Common myeloid progenitor, CD34-positive (primary cell): ENCODE results near the gene IDH2.

ENCODE experiments used
- CTCF ChIA-PET: fragments of 350-600 bp; sonication (Branson Sonifier 250); formaldehyde crosslinking; loops from one replicate; lab custom pipeline; 2021; ENCODE audit warnings: antibody characterized with exemption; lab: Charles Lee
- POLR2A ChIA-PET: fragments of 350-600 bp; sonication (Branson Sonifier 250); formaldehyde crosslinking; loops from one replicate; lab custom pipeline; 2021; ENCODE audit warnings: antibody characterized with exemption; lab: Charles Lee
- DNase-seq, 3 donors: peaks; one replicate each; pipeline versions ENCODE4 v3.0.0 to v3.0.0-alpha.2; 2013
- H3K27ac ChIP-seq, 2 experiments: 1 replicate in 1 of 2; 2 replicates in 1 of 2; pipeline ENCODE4 v1.7.0; 2013; ENCODE audit warnings: inconsistent platforms in 2 of 2, low read length in 2 of 2, mild to moderate bottlenecking in 2 of 2, low read depth in 1 of 2, moderate library complexity in 1 of 2; ENCODE audit not compliant: severe bottlenecking in 2 of 2, insufficient read depth in 1 of 2, poor library complexity in 1 of 2
- H3K27me3 ChIP-seq, 5 experiments: replicated peaks in 2 of 5; 1 replicate in 3 of 5; 2 replicates in 2 of 5; pipeline versions ENCODE4 v1.6.1 to v1.7.0; 2013; ENCODE audit warnings: low read length in 4 of 5, mild to moderate bottlenecking in 2 of 5, moderate library complexity in 2 of 5, inconsistent platforms in 1 of 5; ENCODE audit not compliant: insufficient read depth in 5 of 5, control insufficient read depth in 4 of 5
- H3K36me3 ChIP-seq, 4 experiments: 1 replicate in 2 of 4; 2 replicates in 2 of 4; pipeline versions ENCODE4 v1.6.1 to v1.7.0; 2013; ENCODE audit warnings: low read length in 3 of 4, control low read depth in 1 of 4, mild to moderate bottlenecking in 1 of 4; ENCODE audit not compliant: control insufficient read depth in 4 of 4, insufficient read depth in 4 of 4
- H3K4me1 ChIP-seq, 4 experiments: 1 replicate in 3 of 4; 2 replicates in 1 of 4; pipeline versions ENCODE4 v1.6.1 to v1.7.1; 2013; ENCODE audit warnings: low read length in 3 of 4, mild to moderate bottlenecking in 3 of 4, control low read depth in 1 of 4, inconsistent platforms in 1 of 4, moderate library complexity in 1 of 4; ENCODE audit not compliant: control insufficient read depth in 4 of 4, insufficient read depth in 4 of 4; ENCODE audit errors: control extremely low read depth in 1 of 4
- H3K4me3 ChIP-seq, 7 experiments: 1 replicate in 4 of 7; 2 replicates in 3 of 7; pipeline versions ENCODE4 v1.5.1 to v1.7.0; 2013; ENCODE audit warnings: mild to moderate bottlenecking in 7 of 7, low read length in 6 of 7, moderate library complexity in 6 of 7, inconsistent platforms in 2 of 7, low read depth in 2 of 7, control low read depth in 1 of 7; ENCODE audit not compliant: insufficient read depth in 4 of 7, control insufficient read depth in 1 of 7; ENCODE audit errors: extremely low read depth in 1 of 7
- H3K9me3 ChIP-seq, 5 experiments: 1 replicate in 4 of 5; 2 replicates in 1 of 5; pipeline versions ENCODE4 v1.6.1 to v1.7.1; 2013; ENCODE audit warnings: low read length in 4 of 5, mild to moderate bottlenecking in 2 of 5, inconsistent platforms in 1 of 5, low read depth in 1 of 5, moderate library complexity in 1 of 5; ENCODE audit not compliant: control insufficient read depth in 4 of 5, insufficient read depth in 2 of 5; ENCODE audit errors: control extremely low read depth in 1 of 5
- WGBS: methylation state at CpG from one replicate; pipeline ENCODE4 v1.1.5; 2013; ENCODE audit not compliant: insufficient coverage; 5-methylcytosine and 5-hydroxymethylcytosine counted together

IDH2 gene

GRCh38 chr15:90042356-90042755, 59.9 kb downstream of the IDH2 start:
- H3K27ac ChIP-seq = no peak overlapping the region

DNA sequence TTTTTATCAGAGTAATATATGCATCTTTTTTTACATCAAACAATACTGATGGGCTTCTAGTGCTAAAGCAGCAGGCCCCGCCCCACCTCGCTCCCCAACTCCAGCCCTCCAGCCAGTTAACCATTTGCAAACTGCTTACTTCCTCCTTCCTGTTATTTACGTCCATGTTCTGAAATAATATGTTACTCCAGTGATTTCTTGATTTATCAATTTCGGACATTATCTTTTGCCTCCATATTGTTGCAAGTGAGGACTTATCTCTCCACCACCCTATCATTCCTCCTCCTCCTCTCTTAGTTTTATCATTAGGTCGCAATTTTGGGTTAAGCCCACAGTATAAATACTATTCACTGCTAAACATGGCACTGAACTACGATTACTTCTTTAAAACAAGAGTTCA, 61.6 kb downstream of the IDH2 start:
- Histone ChIP-seq H3K27ac (no peak overlapping the region), H3K4me1 (peaks cover 17 to 77% (median 43%) of the 10 kb centered on the region in 4 experiments), H3K36me3 (peaks cover 0 to 19% (median under 1%) of the 10 kb centered on the region in 4 experiments), H3K27me3 (no peaks in the 10 kb centered on the region), H3K9me3 (no peaks in the 10 kb centered on the region), H3K4me3 (peak overlapping the region in 1 of 7 experiments; percentile 9)
- WGBS = 55% methylated on average over 5 of the region's 6 CpGs
- ChIA-PET POLR2A (no interaction called here), CTCF (no interaction called here)
- DNase-seq = peak in 2 of 3 donors; percentile 40 to 53

More at GRCh38 chr15:90042356-90042755, 59.9 kb downstream of the IDH2 start:
- Histone ChIP-seq H3K27me3 (no peaks in the 10 kb centered on the region), H3K4me3 (no peak overlapping the region), H3K36me3 (peaks cover 0 to 19% (median 0%) of the 10 kb centered on the region in 4 experiments), H3K9me3 (no peaks in the 10 kb centered on the region), H3K4me1 (peaks cover 10 to 78% (median 43%) of the 10 kb centered on the region in 4 experiments)
- DNase-seq = no peak
- 97% methylated on average over 8 of the region's 12 CpGs for WGBS
- ChIA-PET CTCF (no interaction called here), POLR2A (no interaction called here)

- POLR2A ChIA-PET = no interaction called here
- WGBS = 64% methylated on average over 5 of the region's 5 CpGs
Observed at GRCh38 chr15:90039996-90040395, 62.3 kb downstream of the IDH2 start.

GRCh38 chr15:90038632-90039095, 63.6 kb downstream of the IDH2 start:
- ChIA-PET CTCF (no interaction called here), POLR2A (no interaction called here)

More at GRCh38 chr15:90039996-90040395, 62.3 kb downstream of the IDH2 start:
- DNase-seq = no peak
- H3K27ac ChIP-seq = no peak overlapping the region
- CTCF ChIA-PET = no interaction called here
- H3K4me1 ChIP-seq = peaks cover 18 to 78% (median 48%) of the 10 kb centered on the region in 4 experiments
- no peaks in the 10 kb centered on the region for H3K9me3 ChIP-seq
- H3K4me3 ChIP-seq = peak overlapping the region in 1 of 7 experiments; percentile 9
- H3K36me3 ChIP-seq = peaks cover 0 to 15% (median under 1%) of the 10 kb centered on the region in 4 experiments
- no peaks in the 10 kb centered on the region for H3K27me3 ChIP-seq

GRCh38 chr15:90037961-90038631, 64.2 kb downstream of the IDH2 start:
- ChIA-PET CTCF (interaction anchor here (1.2 to 3.2 kb wide), 4 partner anchors 10 to 32 kb away, joined by 3 to 13 read pairs (median 4); no protein-coding TSS in a partner anchor), POLR2A (no interaction called here)

More at GRCh38 chr15:90038632-90039095, 63.6 kb downstream of the IDH2 start:
- Histone ChIP-seq H3K36me3 (peaks cover 0 to 8% (median under 1%) of the 10 kb centered on the region in 4 experiments), H3K4me1 (peaks cover 24 to 84% (median 60%) of the 10 kb centered on the region in 4 experiments), H3K4me3 (no peak overlapping the region), H3K9me3 (no peaks in the 10 kb centered on the region), H3K27me3 (no peaks in the 10 kb centered on the region), H3K27ac (no peak overlapping the region)
- DNase-seq = no peak
- WGBS = no CpG with 5 or more reads among the region's 3 CpGs

DNA sequence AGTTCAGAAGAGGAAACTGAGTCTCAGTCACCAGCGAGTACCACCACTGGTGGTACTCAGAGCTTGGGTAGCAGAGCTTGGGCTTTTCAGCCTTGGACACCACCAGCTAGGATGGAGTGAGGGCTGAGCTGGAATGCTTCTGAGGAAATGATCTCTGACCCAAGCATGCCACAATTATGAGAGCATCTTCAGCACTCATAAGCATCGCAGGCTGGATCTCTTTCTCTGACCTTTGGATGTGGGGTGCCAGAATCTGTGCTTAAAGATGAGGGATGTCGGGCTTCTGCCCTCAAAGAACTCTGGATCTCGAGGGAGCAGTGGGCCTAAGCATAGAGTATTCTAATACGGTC, 64.8 kb downstream of the IDH2 start:
- POLR2A ChIA-PET = no interaction called here
- H3K27ac ChIP-seq = no peak overlapping the region
- 100% methylated on average over 4 of the region's 5 CpGs for WGBS

More at GRCh38 chr15:90037961-90038631, 64.2 kb downstream of the IDH2 start:
- WGBS = 45% methylated on average over 12 of the region's 14 CpGs
- H3K4me3 ChIP-seq = no peak overlapping the region
- no peaks in the 10 kb centered on the region for H3K27me3 ChIP-seq
- H3K9me3 ChIP-seq = no peaks in the 10 kb centered on the region
- peak; percentile 85 to 96 (median 94) for DNase-seq
- H3K36me3 ChIP-seq = peaks cover 0 to 8% (median under 1%) of the 10 kb centered on the region in 4 experiments
- peaks cover 25 to 84% (median 66%) of the 10 kb centered on the region in 4 experiments for H3K4me1 ChIP-seq
- peak overlapping the region in 1 of 2 experiments; percentile 20 for H3K27ac ChIP-seq

More for the DNA sequence above, 64.8 kb downstream of the IDH2 start:
- peaks cover 25 to 85% (median 69%) of the 10 kb centered on the region in 4 experiments for H3K4me1 ChIP-seq
- H3K4me3 ChIP-seq = peak overlapping the region in 1 of 7 experiments; percentile 4
- CTCF ChIA-PET = interaction anchor here (1.0 to 3.2 kb wide), 6 partner anchors 10 to 33 kb away, joined by 3 to 13 read pairs (median 4); no protein-coding TSS in a partner anchor
- H3K36me3 ChIP-seq = peaks cover 0 to 4% (median under 1%) of the 10 kb centered on the region in 4 experiments
- no peaks in the 10 kb centered on the region for H3K27me3 ChIP-seq
- H3K9me3 ChIP-seq = no peaks in the 10 kb centered on the region
- DNase-seq = no peak
